Colonic mucosa (tissue), 4 donors: ENCODE data around the gene TBC1D17. TPM values are rescaled to one million over a fixed set of nuclear protein-coding genes. Genes with fewer than 3 reads are reported as not detected.
A peak's percentile ranks its signal among the peaks of the same experiment; 100 is the strongest.

ENCODE experiments used
- DNase-seq: peaks from one replicate; pipeline ENCODE4 v3.0.0-alpha.2; 2020
- H3K27ac ChIP-seq: fragments of 200-600 bp; one replicate; pipeline ENCODE4 v1.8.0; 2021
- H3K27me3 ChIP-seq: fragments of 200-600 bp; one replicate; pipeline ENCODE4 v1.8.0; 2021
- H3K36me3 ChIP-seq: fragments of 200-600 bp; one replicate; pipeline ENCODE4 v1.8.0; 2021
- H3K4me1 ChIP-seq: fragments of 200-600 bp; one replicate; pipeline ENCODE4 v1.8.0; 2021; ENCODE audit warnings: mild to moderate bottlenecking
- H3K4me3 ChIP-seq: fragments of 200-600 bp; one replicate; pipeline ENCODE4 v1.8.0; 2021
- H3K9ac ChIP-seq, 2 donors: one replicate each; pipeline ENCODE4 v1.7.0; 2013; ENCODE audit warnings: control low read depth in 2 of 2, low read depth in 2 of 2, low read length in 2 of 2
- H3K9me3 ChIP-seq: fragments of 200-600 bp; one replicate; pipeline ENCODE4 v1.8.0; 2021
- intact Hi-C: fragments of 100-400 bp; cut with DNase I; formaldehyde crosslinking; loops from one replicate; pipeline ENCODE4 v1.14.1; 2022
- total RNA-seq, 2 donors: library from RNA; stranded (reverse); fragmentation: NEBNext Ultra II Directional in 1 of 2; extraction: Animal tissue kit (Norgen Biotek cat#: 25700) in 1 of 2; gene quantifications; one replicate each; pipeline ENCODE4 v1.2.1, GENCODE V29; 2021
- TF ChIP-seq, protein P1 (sequence below): fragments of 200-600 bp; IDR thresholded peaks from one replicate; pipeline ENCODE4 v1.8.0; 2022; ENCODE audit warnings: antibody characterized with exemption, mild to moderate bottlenecking
- donor health status: healthy.
- donor health status: DM: no; HTN: no; CAD: no.
- donor health status: DM: no; HTN: no; CAD: no.

Gene TBC1D17
- total RNA-seq, 2 donors from 2014 or later, result 29.4 to 33.7 TPM

DNA sequence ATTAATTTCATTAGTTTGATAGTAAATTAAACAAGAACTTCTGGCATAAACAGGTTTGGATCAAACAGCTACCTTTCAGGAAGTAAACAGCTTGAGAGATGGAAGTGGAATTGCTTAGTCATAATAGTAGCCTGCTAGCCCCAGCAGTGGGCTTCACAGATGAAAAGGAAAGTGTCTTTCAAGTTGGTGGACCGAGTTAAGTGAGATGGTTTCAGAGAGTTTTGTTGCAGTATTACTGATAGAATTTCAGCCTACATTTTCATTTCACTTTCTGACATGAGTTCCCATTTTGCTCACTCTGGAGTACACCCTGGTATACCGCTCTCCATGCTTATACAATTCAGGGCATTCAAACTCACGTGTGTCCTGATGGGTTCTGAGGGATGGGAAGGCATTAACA, 28.6 kb upstream of the TBC1D17 start:
- Histone ChIP-seq H3K27me3 (no peaks in the 10 kb centered on the region), H3K4me1 (peaks cover 7% of the 10 kb centered on the region), H3K27ac (no peak overlapping the region), H3K4me3 (no peak overlapping the region), H3K36me3 (no peaks in the 10 kb centered on the region), H3K9ac (no peak overlapping the region), H3K9me3 (no peaks in the 10 kb centered on the region)
- DNase-seq, result no peak
- intact Hi-C loops, result no loop called here
- TF ChIP-seq, protein P1, sequence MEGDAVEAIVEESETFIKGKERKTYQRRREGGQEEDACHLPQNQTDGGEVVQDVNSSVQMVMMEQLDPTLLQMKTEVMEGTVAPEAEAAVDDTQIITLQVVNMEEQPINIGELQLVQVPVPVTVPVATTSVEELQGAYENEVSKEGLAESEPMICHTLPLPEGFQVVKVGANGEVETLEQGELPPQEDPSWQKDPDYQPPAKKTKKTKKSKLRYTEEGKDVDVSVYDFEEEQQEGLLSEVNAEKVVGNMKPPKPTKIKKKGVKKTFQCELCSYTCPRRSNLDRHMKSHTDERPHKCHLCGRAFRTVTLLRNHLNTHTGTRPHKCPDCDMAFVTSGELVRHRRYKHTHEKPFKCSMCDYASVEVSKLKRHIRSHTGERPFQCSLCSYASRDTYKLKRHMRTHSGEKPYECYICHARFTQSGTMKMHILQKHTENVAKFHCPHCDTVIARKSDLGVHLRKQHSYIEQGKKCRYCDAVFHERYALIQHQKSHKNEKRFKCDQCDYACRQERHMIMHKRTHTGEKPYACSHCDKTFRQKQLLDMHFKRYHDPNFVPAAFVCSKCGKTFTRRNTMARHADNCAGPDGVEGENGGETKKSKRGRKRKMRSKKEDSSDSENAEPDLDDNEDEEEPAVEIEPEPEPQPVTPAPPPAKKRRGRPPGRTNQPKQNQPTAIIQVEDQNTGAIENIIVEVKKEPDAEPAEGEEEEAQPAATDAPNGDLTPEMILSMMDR, result no peak

DNA sequence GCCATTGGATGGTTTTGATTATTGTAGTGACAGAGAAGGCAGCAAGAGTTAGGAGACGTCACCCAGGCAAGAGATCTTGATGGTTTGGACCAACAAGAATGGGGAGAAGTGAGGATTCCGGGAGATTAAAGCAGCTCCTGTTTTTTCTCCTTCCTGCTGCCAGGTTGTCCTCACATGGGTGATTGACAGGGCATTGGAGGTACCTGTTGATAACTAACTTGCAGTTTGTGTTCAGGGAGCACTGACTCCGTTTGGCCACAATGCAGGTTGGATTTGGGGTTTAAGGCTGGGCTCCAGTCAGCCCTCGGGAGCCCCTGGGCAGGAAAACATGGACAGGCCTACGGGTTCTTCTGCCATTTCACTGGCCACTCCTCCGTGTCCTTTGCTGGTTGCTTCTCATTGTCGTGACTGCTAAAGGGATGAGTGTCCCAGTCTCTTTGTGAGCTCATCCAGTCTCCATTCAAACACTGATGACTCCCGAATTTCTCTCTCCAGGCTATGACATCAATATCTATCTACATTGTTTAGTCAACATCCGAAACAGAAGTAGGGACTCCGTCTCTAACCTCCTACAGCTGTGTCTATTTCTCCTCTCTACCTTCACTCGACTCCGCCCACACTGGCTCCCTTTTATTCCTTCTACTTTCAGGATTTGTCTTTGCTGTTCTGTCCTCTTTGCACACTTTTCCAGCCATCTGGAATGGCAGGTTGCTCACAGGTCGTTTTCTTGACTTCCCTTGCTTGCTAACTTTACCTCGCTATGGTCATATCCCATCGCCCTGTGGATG, 27.9 kb upstream of the TBC1D17 start:
- Histone ChIP-seq H3K9ac (peak overlapping the region in 1 of 2 donors; percentile 92), H3K27ac (no peak overlapping the region), H3K4me1 (peaks cover 7% of the 10 kb centered on the region), H3K9me3 (no peaks in the 10 kb centered on the region), H3K27me3 (no peaks in the 10 kb centered on the region), H3K36me3 (no peaks in the 10 kb centered on the region), H3K4me3 (no peak overlapping the region)
- no peak for DNase-seq
- intact Hi-C loops, result no loop called here
- TF ChIP-seq, protein P1, result no peak

DNA sequence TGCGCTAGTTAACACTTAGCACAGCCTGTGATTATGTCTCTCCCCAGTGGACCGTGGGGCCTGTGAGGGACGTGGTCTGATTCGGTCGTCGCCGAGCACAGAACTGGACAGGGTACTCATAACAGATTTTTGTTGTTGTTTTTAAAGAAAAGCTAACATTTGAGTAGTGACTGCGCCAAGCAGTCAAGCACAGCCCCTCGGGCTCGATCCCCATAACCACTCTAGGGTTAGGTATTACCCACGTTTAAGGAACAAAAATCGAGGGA, 27.3 kb upstream of the TBC1D17 start:
- Histone ChIP-seq H3K4me3 (peak overlapping the region; percentile 71), H3K36me3 (no peaks in the 10 kb centered on the region), H3K27me3 (no peaks in the 10 kb centered on the region), H3K4me1 (peaks cover 7% of the 10 kb centered on the region), H3K9ac (peak overlapping the region in 1 of 2 donors; percentile 92), H3K9me3 (no peaks in the 10 kb centered on the region), H3K27ac (peak overlapping the region; percentile 92)
- peak; percentile 33 for DNase-seq
- TF ChIP-seq, protein P1, result no peak
- intact Hi-C loops, result no loop called here

DNA sequence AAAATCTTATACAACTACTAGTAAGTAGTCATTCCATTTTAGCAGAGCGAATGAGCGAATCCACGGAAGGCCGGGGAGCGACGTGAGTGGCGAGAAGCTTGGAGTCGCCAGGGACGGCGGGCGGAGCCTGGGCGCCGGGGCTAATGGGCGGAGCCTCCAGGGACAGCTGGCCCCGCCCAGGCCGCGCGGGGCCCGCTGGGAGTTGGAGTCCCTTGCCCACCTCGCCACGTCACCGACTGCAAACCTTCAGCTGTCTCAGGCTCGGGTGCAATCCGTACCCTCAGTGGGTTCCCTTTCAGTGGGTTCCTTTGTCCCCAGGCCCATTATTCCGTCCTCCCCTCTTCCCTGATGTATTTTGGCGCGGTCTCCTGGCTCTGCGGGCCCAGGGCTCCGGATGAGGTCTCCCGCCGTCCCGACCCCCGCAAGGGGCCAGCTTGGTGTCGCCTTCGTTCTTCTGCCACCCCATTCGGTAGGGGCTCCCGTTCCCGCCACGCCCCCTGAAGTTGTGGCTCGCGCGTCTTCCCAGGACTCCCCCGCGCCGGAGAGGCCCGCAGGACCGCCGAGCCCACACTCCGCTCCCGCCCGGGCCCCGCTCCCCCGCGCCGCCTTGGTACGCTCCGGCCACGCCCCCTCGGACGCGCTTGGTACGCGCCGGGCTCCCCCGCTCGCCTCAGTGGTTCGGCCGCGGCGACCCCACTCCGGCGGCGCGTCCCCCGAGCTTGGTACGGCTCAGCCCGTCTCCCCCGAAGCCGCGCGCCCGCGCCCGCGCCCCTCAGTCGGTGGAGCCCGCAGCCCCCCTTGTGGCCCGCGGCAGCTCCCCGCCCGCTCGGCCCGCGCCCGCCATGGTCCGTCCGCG, 26.8 kb upstream of the TBC1D17 start, which contains the start of gene PTOV1:
Gene PTOV1, plus strand, starts transcription at position 673 of the 856 bp plus-strand sequence.
- intact Hi-C loops, result no loop called here

More for the DNA sequence above, 26.8 kb upstream of the TBC1D17 start, which contains the start of gene PTOV1:
- TF ChIP-seq, protein P1, result no peak
- no peaks in the 10 kb centered on the region for H3K36me3 ChIP-seq
- peak; percentile 92 for DNase-seq
- H3K9me3 ChIP-seq, result no peaks in the 10 kb centered on the region
- H3K4me1 ChIP-seq, result peaks cover 7% of the 10 kb centered on the region
- H3K27ac ChIP-seq, result peak within 1 kb of the TSS; percentile 92
- H3K27me3 ChIP-seq, result no peaks in the 10 kb centered on the region
- peak within 1 kb of the TSS; percentile 92 to 100 for H3K9ac ChIP-seq
- peak within 1 kb of the TSS; percentile 71 for H3K4me3 ChIP-seq
